SIG-M5 treated with dmso at 0.1 percent for 504 hours (cell line): ENCODE measurements around the gene GATAD1.
"Not testable (repeated sequence)": the region's sequence is repeated elsewhere in the genome, so short reads cannot be mapped to it uniquely, and the experiment has no call there.

Experiments used
- DNase-seq: peaks from one replicate; lab custom pipeline; 2025; ENCODE audit not compliant: unreplicated experiment; lab: John Stamatoyannopoulos, UW

GATAD1 gene

GRCh38 chr7:92447345-92448204, at the start of gene GATAD1:
Gene GATAD1 (plus strand): TSS chr7:92447482. CDS start chr7:92447730, 248 bp downstream.
- DNase-seq = peak; percentile 92

- no peak for DNase-seq
Observed at GRCh38 chr7:92397542-92397941, 49.7 kb upstream of the GATAD1 start.

GRCh38 chr7:92400013-92400412, 47.3 kb upstream of the GATAD1 start:
- DNase-seq = no peak

GRCh38 chr7:92402920-92403759, 44.1 kb upstream of the GATAD1 start:
- DNase-seq = no peak

GRCh38 chr7:92403760-92404074, 43.6 kb upstream of the GATAD1 start:
- no peak for DNase-seq

- DNase-seq = peak; percentile 48
Observed at GRCh38 chr7:92404170-92404614, 43.1 kb upstream of the GATAD1 start.

- no peak for DNase-seq
Observed at GRCh38 chr7:92409357-92409756, 37.9 kb upstream of the GATAD1 start.

- DNase-seq = not testable (repeated sequence)
Observed at GRCh38 chr7:92410162-92410561, 37.1 kb upstream of the GATAD1 start.

- no peak for DNase-seq
Observed at GRCh38 chr7:92412745-92413144, 34.5 kb upstream of the GATAD1 start.

GRCh38 chr7:92413550-92413949, 33.7 kb upstream of the GATAD1 start:
- no peak for DNase-seq

- no peak for DNase-seq
Observed at GRCh38 chr7:92415225-92415624, 32.1 kb upstream of the GATAD1 start.

- no peak for DNase-seq
Observed at GRCh38 chr7:92417913-92418312, 29.4 kb upstream of the GATAD1 start.

- DNase-seq = no peak
Observed at GRCh38 chr7:92421676-92422435, 25.4 kb upstream of the GATAD1 start.

GRCh38 chr7:92422926-92423325, 24.4 kb upstream of the GATAD1 start:
- DNase-seq = no peak

- DNase-seq = no peak
Observed at GRCh38 chr7:92423710-92424131, 23.6 kb upstream of the GATAD1 start.

GRCh38 chr7:92425311-92425947, 21.9 kb upstream of the GATAD1 start:
- DNase-seq = no peak

GRCh38 chr7:92427193-92427592, 20.1 kb upstream of the GATAD1 start:
- no peak for DNase-seq

- peak; percentile 35 for DNase-seq
Observed at GRCh38 chr7:92432299-92432946, 14.9 kb upstream of the GATAD1 start.

- no peak for DNase-seq
Observed at GRCh38 chr7:92433019-92433418, 14.3 kb upstream of the GATAD1 start.

- no peak for DNase-seq
Observed at GRCh38 chr7:92435542-92435941, 11.7 kb upstream of the GATAD1 start.
